Measurements from ENCODE around the gene ERMP1. TPM values are rescaled to one million over a fixed set of nuclear protein-coding genes. Genes with fewer than 3 reads are reported as not detected.

ERMP1 gene
- total and polyA plus RNA-seq, 7 donors, result 2.4 to 12.3 (median 8.8) TPM

- TF ChIP-seq, protein P1, sequence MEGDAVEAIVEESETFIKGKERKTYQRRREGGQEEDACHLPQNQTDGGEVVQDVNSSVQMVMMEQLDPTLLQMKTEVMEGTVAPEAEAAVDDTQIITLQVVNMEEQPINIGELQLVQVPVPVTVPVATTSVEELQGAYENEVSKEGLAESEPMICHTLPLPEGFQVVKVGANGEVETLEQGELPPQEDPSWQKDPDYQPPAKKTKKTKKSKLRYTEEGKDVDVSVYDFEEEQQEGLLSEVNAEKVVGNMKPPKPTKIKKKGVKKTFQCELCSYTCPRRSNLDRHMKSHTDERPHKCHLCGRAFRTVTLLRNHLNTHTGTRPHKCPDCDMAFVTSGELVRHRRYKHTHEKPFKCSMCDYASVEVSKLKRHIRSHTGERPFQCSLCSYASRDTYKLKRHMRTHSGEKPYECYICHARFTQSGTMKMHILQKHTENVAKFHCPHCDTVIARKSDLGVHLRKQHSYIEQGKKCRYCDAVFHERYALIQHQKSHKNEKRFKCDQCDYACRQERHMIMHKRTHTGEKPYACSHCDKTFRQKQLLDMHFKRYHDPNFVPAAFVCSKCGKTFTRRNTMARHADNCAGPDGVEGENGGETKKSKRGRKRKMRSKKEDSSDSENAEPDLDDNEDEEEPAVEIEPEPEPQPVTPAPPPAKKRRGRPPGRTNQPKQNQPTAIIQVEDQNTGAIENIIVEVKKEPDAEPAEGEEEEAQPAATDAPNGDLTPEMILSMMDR (IDR thresholded peaks at IDR 0.05), result no peak
- ATAC-seq (no peak), DNase-seq (no peak)
- H3K27me3 ChIP-seq (ENCODE audit: insufficient read depth in 3 of 3, low read length in 2 of 3), result no peaks in the 10 kb centered on the region
- H3K9me3 ChIP-seq, result no peaks in the 10 kb centered on the region
- WGBS, 3 donors, result 96 to 97% (median 97%) methylated on average over 6 of the region's 6 CpGs
- no peak overlapping the region for H3K4me3 ChIP-seq
- intact Hi-C loops (cut with DNase I), result no loop called here
- no peak overlapping the region for H3K27ac ChIP-seq
- peaks cover 0 to 55% of the 10 kb centered on the region in 2 donors for H3K36me3 ChIP-seq (ENCODE audit: insufficient read depth in 1 of 2, low read depth in 1 of 2)
- H3K4me1 ChIP-seq, result no peaks in the 10 kb centered on the region
Observed at GRCh38 chr9:5819174-5819573, 13.7 kb downstream of the ERMP1 start.

GRCh38 chr9:5818424-5819142, 14.3 kb downstream of the ERMP1 start:
- H3K27ac ChIP-seq, result no peak overlapping the region
- H3K27me3 ChIP-seq (ENCODE audit: insufficient read depth in 3 of 3, low read length in 2 of 3), result no peaks in the 10 kb centered on the region
- H3K9me3 ChIP-seq, result no peaks in the 10 kb centered on the region
- no peaks in the 10 kb centered on the region for H3K4me1 ChIP-seq
- intact Hi-C loops (cut with DNase I), result no loop called here
- 91 to 99% (median 94%) methylated on average over 2 of the region's 2 CpGs for WGBS, 3 donors
- H3K36me3 ChIP-seq (ENCODE audit: insufficient read depth in 1 of 2, low read depth in 1 of 2), result peaks cover 0 to 54% of the 10 kb centered on the region in 2 donors
- no peak overlapping the region for H3K4me3 ChIP-seq
- TF ChIP-seq, protein P1 (IDR thresholded peaks at IDR 0.05), result no peak
- ATAC-seq (peak in 1 of 4 donors; percentile 25), DNase-seq (no peak)

DNA sequence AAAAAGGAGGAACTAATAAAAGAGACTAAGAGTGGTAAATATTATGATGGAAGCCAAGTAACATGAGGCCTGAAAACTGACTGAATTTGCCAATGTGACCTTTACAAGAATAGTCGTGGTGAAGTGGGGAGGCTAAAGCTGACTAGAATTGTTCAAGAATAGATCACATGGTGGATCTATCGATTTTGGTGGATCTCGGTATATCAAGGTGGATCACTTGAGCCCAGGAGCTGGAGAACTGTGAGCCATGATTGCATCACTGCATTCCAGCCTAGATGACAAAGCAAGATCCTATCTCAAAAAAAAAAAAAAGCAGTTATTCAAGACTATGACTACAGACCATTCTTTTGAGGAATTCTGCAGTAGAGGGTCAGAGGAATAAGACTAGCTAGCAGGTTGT, 15.1 kb downstream of the ERMP1 start:
- Histone ChIP-seq H3K4me1 (no peaks in the 10 kb centered on the region), H3K36me3 (ENCODE audit: insufficient read depth in 1 of 2, low read depth in 1 of 2) (peaks cover 0 to 47% of the 10 kb centered on the region in 2 donors), H3K27ac (no peak overlapping the region), H3K9me3 (no peaks in the 10 kb centered on the region), H3K4me3 (no peak overlapping the region), H3K27me3 (ENCODE audit: insufficient read depth in 3 of 3, low read length in 2 of 3) (no peaks in the 10 kb centered on the region)
- no peak for DNase-seq
- 70 to 91% (median 79%) methylated on average over 3 of the region's 3 CpGs for WGBS, 3 donors
- ATAC-seq, result peak in 3 of 4 donors; percentile 33 to 53 (median 39)
- intact Hi-C loops (cut with DNase I), result no loop called here
- TF ChIP-seq, protein P1 (IDR thresholded peaks at IDR 0.05), result no peak

- no peak for DNase-seq
- no peaks in the 10 kb centered on the region for H3K27me3 ChIP-seq (ENCODE audit: insufficient read depth in 3 of 3, low read length in 2 of 3)
- no peaks in the 10 kb centered on the region for H3K4me1 ChIP-seq
- intact Hi-C loops (cut with DNase I), result no loop called here
- TF ChIP-seq, protein P1 (IDR thresholded peaks at IDR 0.05), result no peak
- no peak overlapping the region for H3K27ac ChIP-seq
- no peaks in the 10 kb centered on the region for H3K9me3 ChIP-seq
- H3K4me3 ChIP-seq, result no peak overlapping the region
- WGBS, 3 donors, result 81 to 92% (median 86%) methylated on average over 1 of the region's 1 CpG
- ATAC-seq, result no peak
- peaks cover 0 to 47% of the 10 kb centered on the region in 2 donors for H3K36me3 ChIP-seq (ENCODE audit: insufficient read depth in 1 of 2, low read depth in 1 of 2)
Observed at GRCh38 chr9:5815461-5815860, 17.5 kb downstream of the ERMP1 start.

GRCh38 chr9:5813824-5814223, 19.1 kb downstream of the ERMP1 start:
- Histone ChIP-seq H3K4me3 (no peak overlapping the region), H3K36me3 (ENCODE audit: insufficient read depth in 1 of 2, low read depth in 1 of 2) (peaks cover 0 to 57% of the 10 kb centered on the region in 2 donors), H3K27ac (no peak overlapping the region), H3K4me1 (no peaks in the 10 kb centered on the region), H3K27me3 (ENCODE audit: insufficient read depth in 3 of 3, low read length in 2 of 3) (no peaks in the 10 kb centered on the region), H3K9me3 (no peaks in the 10 kb centered on the region)
- TF ChIP-seq, protein P1 (IDR thresholded peaks at IDR 0.05), result no peak
- intact Hi-C loops (cut with DNase I), result no loop called here
- WGBS, 3 donors, result 85 to 95% (median 95%) methylated on average over 3 of the region's 3 CpGs
- DNase-seq (no peak), ATAC-seq (no peak)

Measured in psoas muscle (tissue), 8 donors.